ENCODE measurements around the gene LCN2. TPM values are rescaled to one million over a fixed set of nuclear protein-coding genes. Genes with fewer than 3 reads are reported as not detected.
A peak's percentile ranks its signal among the peaks of the same experiment; 100 is the strongest.

Gene LCN2
- total RNA-seq, 1 donor from 2014 or later = not detected

DNA sequence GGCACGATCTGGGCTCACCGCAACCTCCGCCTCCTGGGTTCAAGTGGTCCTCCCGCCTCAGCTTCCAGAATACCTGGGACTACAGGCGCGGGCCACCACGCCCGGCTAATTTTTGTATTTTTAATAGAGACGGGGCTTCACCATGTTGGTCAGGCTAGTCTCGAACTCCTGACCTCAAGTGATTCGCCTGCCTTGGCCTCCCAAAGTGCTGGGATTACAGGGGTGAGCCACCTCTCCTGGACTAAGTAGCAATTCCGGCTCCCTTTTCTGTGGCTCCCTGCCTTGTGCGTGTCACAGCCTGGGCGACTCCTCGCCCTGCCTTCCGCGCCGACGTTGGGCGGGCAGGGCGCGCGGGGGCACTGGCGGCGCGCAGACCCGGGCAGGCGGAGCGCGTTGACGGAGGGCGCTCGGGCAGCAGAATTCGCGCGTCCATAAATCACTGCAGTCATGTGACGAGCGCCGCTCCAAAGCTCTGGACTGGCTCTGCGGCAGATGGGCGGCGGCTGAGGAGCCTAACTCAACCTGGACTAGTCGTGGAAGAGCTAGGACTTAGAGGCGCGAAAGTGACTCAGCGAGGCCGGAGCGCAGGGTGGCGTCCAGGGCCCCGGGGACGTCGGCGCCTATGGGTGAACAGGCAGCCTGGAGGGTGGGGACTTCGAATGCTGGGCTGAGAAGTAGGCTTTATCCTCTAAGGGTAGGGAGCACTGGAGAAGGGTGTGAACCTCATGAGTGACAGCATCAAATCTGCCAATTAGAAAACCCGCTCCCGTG lies 43.5 kb downstream of the LCN2 start:
- DNase-seq (ENCODE audit: low read depth) = no peak

DNA sequence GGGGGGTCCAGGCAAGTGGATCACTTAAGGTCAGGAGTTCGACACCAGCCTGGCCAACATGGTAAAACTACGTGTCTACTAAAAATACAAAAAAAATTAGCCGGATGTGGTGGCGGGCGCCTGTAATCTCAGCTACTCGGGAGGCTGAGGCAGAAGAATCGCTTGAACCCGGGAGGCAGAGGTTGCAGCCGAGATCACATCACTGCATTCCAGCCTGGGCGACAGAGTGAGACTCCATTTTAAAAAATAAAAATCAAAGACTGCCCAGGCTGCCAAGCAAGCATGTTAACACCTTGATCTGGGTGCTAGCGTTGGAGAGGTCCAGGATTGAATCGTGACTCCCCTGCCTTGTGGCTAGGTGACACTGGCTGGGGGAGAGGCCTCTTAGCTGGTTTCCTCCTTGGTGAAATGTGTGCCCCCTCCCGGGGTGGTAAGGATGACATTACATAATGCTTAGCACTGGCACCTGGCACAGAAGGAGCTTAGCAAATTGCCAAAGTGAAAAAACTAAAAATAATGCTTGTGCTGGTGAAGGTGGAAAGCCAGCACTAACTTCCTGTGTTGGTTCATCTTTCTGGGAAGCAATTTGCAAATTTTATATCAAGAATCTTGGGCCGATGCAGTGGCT lies 44.3 kb downstream of the LCN2 start:
- no peak for DNase-seq (ENCODE audit: low read depth)

- peak; percentile 80 for DNase-seq (ENCODE audit: low read depth)
These were observed 52.5 kb downstream of the LCN2 start for GRCh38 chr9:128201441-128202369.

DNA sequence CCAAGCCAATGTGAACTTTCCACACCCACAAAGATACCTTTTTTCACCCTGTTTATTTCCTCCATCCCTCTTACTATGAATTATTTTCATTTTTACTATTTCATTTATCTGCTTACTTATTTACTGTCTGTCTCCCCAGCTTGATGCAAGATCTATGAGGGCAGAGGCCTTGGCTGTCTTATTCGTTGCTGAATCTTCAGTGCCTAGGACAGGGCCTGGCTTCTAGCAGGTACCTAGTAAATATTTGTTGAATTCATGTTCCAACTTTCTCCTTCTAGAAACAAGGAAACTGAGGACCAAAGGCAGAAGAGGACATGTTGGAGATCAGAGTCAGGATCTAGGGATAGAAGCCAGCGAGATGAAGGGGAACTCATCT lies 53.4 kb downstream of the LCN2 start:
- DNase-seq (ENCODE audit: low read depth) = no peak

Other genes starting within 250 kb of the LCN2 start
- 111 and 121 TPM in 2 replicates for gene ST6GALNAC6, start 249.8 kb upstream of the LCN2 start, total RNA-seq
- 114 and 195 TPM in 2 replicates for gene ST6GALNAC4, start 232.4 kb upstream of the LCN2 start, total RNA-seq
- 0.36 and 1.5 TPM in 2 replicates for gene PIP5KL1, start 218.7 kb upstream of the LCN2 start, total RNA-seq
- gene DPM2, start 211.6 kb upstream of the LCN2 start, total RNA-seq = 12.5 and 12.6 TPM in 2 replicates
- 4.8 and 6.7 TPM in 2 replicates for gene EEIG1, start 168.5 kb upstream of the LCN2 start, total RNA-seq
- 9.9 and 12.3 TPM in 2 replicates for gene NAIF1, start 82.1 kb upstream of the LCN2 start, total RNA-seq
- 36.5 and 46.1 TPM in 2 replicates for gene SLC25A25, start 81.2 kb upstream of the LCN2 start, total RNA-seq
- gene PTGES2, start 21.7 kb upstream of the LCN2 start, total RNA-seq = 65.9 and 68.6 TPM in 2 replicates
- gene BBLN, start 10.8 kb downstream of the LCN2 start, total RNA-seq = 286 and 586 TPM in 2 replicates
- gene CIZ1, start 42.1 kb downstream of the LCN2 start, total RNA-seq = 47.4 and 58.5 TPM in 2 replicates
- gene DNM1, start 53.9 kb downstream of the LCN2 start, total RNA-seq = 0.10 TPM in 1 of 2 replicates, not detected in the other
- 121 and 160 TPM in 2 replicates for gene GOLGA2, start 126.6 kb downstream of the LCN2 start, total RNA-seq
- 41.3 and 42.2 TPM in 2 replicates for gene SWI5, start 126.8 kb downstream of the LCN2 start, total RNA-seq
- gene TRUB2, start 173.0 kb downstream of the LCN2 start, total RNA-seq = 13.2 and 17.3 TPM in 2 replicates
- 27.2 and 40.4 TPM in 2 replicates for gene COQ4, start 173.4 kb downstream of the LCN2 start, total RNA-seq
- 29.7 and 32.4 TPM in 2 replicates for gene SLC27A4, start 191.1 kb downstream of the LCN2 start, total RNA-seq
- gene URM1, start 221.9 kb downstream of the LCN2 start, total RNA-seq = 43.5 and 51.2 TPM in 2 replicates